GDM1 (cell line): ENCODE measurements around the gene FLT4.

Experiments
- DNase-seq: peaks from one replicate; lab custom pipeline; 2025; lab: John Stamatoyannopoulos, UW

FLT4 gene

GRCh38 chr5:180625791-180626660 is 23.4 kb downstream of the FLT4 start:
- no peak for DNase-seq

- DNase-seq: no peak
Observed at GRCh38 chr5:180625125-180625790, 24.1 kb downstream of the FLT4 start.

- no peak for DNase-seq
Observed at GRCh38 chr5:180624587-180624986, 24.8 kb downstream of the FLT4 start.

GRCh38 chr5:180623844-180624243 is 25.6 kb downstream of the FLT4 start:
- DNase-seq: no peak

GRCh38 chr5:180623411-180623834 is 26.0 kb downstream of the FLT4 start:
- no peak for DNase-seq

GRCh38 chr5:180622910-180623309 is 26.5 kb downstream of the FLT4 start:
- DNase-seq: no peak

- DNase-seq: no peak
Observed at GRCh38 chr5:180621311-180621710, 28.1 kb downstream of the FLT4 start.

GRCh38 chr5:180620014-180620413 is 29.4 kb downstream of the FLT4 start:
- DNase-seq: no peak

GRCh38 chr5:180619563-180619915 is 29.9 kb downstream of the FLT4 start:
- DNase-seq: no peak

GRCh38 chr5:180618829-180619562 is 30.4 kb downstream of the FLT4 start:
- DNase-seq: no peak

- no peak for DNase-seq
Observed at GRCh38 chr5:180618487-180618828, 30.9 kb downstream of the FLT4 start.

GRCh38 chr5:180613814-180614188 is 35.6 kb downstream of the FLT4 start:
- no peak for DNase-seq

GRCh38 chr5:180613188-180613813 is 36.1 kb downstream of the FLT4 start:
- DNase-seq: no peak

GRCh38 chr5:180612683-180613082 is 36.7 kb downstream of the FLT4 start:
- DNase-seq: no peak

- DNase-seq: no peak
Observed at GRCh38 chr5:180611140-180611850, 38.1 kb downstream of the FLT4 start.

GRCh38 chr5:180609817-180610550 is 39.4 kb downstream of the FLT4 start:
- DNase-seq: no peak

GRCh38 chr5:180609386-180609785 is 40.0 kb downstream of the FLT4 start:
- no peak for DNase-seq

GRCh38 chr5:180608572-180609310 is 40.7 kb downstream of the FLT4 start:
- no peak for DNase-seq

GRCh38 chr5:180607861-180608571 is 41.4 kb downstream of the FLT4 start:
- DNase-seq: no peak
